Panc1 (cell line): ENCODE data around the gene MACROD2. TPM values are rescaled to one million over a fixed set of nuclear protein-coding genes. Genes with fewer than 3 reads are reported as not detected.

ENCODE experiments used
- ATAC-seq: fragments of 200-7000 bp; cut with Tn5 transposase; 2 replicates; pipeline ENCODE4 v1.9.1; 2020; ENCODE audit warnings: mild to moderate bottlenecking, moderate library complexity
- BruUV-seq: library from RNA; stranded (reverse); fragments of 400-500 nt; replicated peaks from 2 replicates; lab custom pipeline; 2021; lab: Mats Ljungman, UMichigan
- CTCF ChIA-PET: fragments of 300-600 bp; sonication (Branson Sonifier 250); formaldehyde crosslinking; loops from one replicate; lab custom pipeline; 2022; ENCODE audit warnings: antibody characterized with exemption; lab: Charles Lee
- POLR2A ChIA-PET: fragments of 300-600 bp; sonication (Branson Sonifier 250); formaldehyde crosslinking; loops from one replicate; lab custom pipeline; 2022; ENCODE audit warnings: antibody characterized with exemption; lab: Charles Lee
- DNase-seq: peaks from one replicate; pipeline ENCODE4 v3.0.0-alpha.2; 2010; ENCODE audit warnings: low read depth, low spot score
- H3K27ac ChIP-seq: 2 replicates; pipeline ENCODE4 v1.5.1; 2011; ENCODE audit warnings: mild to moderate bottlenecking, low read length, inconsistent platforms
- H3K27me3 ChIP-seq: fragments of 200-500 bp; sonication (Bioruptor generic); 2 replicates; pipeline ENCODE4 v1.6.0; 2014; ENCODE audit warnings: low read length, inconsistent platforms; ENCODE audit not compliant: control insufficient read depth, insufficient read depth
- H3K36me3 ChIP-seq: fragments of 200-500 bp; sonication (Bioruptor generic); 2 replicates; pipeline ENCODE4 v1.5.1; 2014; ENCODE audit warnings: inconsistent platforms, mild to moderate bottlenecking, low read length, moderate library complexity; ENCODE audit not compliant: control insufficient read depth, insufficient read depth
- H3K4me1 ChIP-seq: 2 replicates; pipeline ENCODE4 v1.5.1; 2011; ENCODE audit warnings: inconsistent platforms, mild to moderate bottlenecking, low read length, moderate library complexity; ENCODE audit not compliant: control insufficient read depth, insufficient read depth
- H3K4me3 ChIP-seq, 2 experiments: 2 replicates each; pipeline ENCODE4 v1.5.1; 2011 to 2012; ENCODE audit warnings: low read depth in 2 of 2, low read length in 2 of 2, mild to moderate bottlenecking in 2 of 2, inconsistent platforms in 1 of 2, moderate library complexity in 1 of 2
- H3K9me3 ChIP-seq: fragments of 200-500 bp; sonication (Bioruptor generic); 2 replicates; pipeline ENCODE4 v1.5.1; 2014; ENCODE audit warnings: low read depth, mild to moderate bottlenecking, inconsistent platforms, low read length, moderate library complexity; ENCODE audit not compliant: control insufficient read depth, insufficient read depth
- POLR2AphosphoS5 ChIP-seq: IDR thresholded peaks from 2 replicates; pipeline ENCODE4 v1.6.1; 2012; ENCODE audit warnings: mild to moderate bottlenecking, low read depth, low read length, moderate library complexity
- SIN3A ChIP-seq: IDR thresholded peaks from 2 replicates; pipeline ENCODE4 v1.6.1; 2012; ENCODE audit warnings: low read depth, mild to moderate bottlenecking, low read length, moderate library complexity, borderline replicate concordance; ENCODE audit not compliant: insufficient read depth
- TCF7L2 ChIP-seq: IDR thresholded peaks from 2 replicates; pipeline ENCODE4 v1.6.1; 2011; ENCODE audit warnings: mild to moderate bottlenecking, low read depth, low read length, inconsistent platforms
- in situ Hi-C: cut with HindIII; loops from 2 replicates; pipeline ENCODE4 v1.10.0; 2016; ENCODE audit warnings: low sequenced_read_pairs, low pct_unique_long_range_greater_than_20kb
- intact Hi-C: fragments of 100-400 bp; cut with micrococcal nuclease; formaldehyde crosslinking; loops from one replicate; pipeline ENCODE4 v1.10.0; 2022; ENCODE audit not compliant: unreplicated experiment
- total RNA-seq: library from RNA; stranded (reverse); gene quantifications from one replicate; pipeline ENCODE4 v1.2.1, GENCODE V29; 2021; ENCODE audit not compliant: unreplicated experiment
- TF ChIP-seq, protein P1 (sequence below): fragments of 450-650 bp; IDR thresholded peaks from 2 replicates; pipeline ENCODE4 v1.5.1; 2017; ENCODE audit warnings: mild to moderate bottlenecking
- TF ChIP-seq, protein P2 (sequence below), 2 experiments: IDR thresholded peaks; 2 replicates each; pipeline ENCODE4 v1.6.1; 2011 to 2012; ENCODE audit warnings: low read depth in 2 of 2, control low read depth in 1 of 2, low read length in 1 of 2, mild to moderate bottlenecking in 1 of 2, moderate library complexity in 1 of 2; ENCODE audit not compliant: insufficient read depth in 1 of 2

The MACROD2 gene
- total RNA-seq, 1 experiment from 2014 or later: 1.2 TPM

DNA sequence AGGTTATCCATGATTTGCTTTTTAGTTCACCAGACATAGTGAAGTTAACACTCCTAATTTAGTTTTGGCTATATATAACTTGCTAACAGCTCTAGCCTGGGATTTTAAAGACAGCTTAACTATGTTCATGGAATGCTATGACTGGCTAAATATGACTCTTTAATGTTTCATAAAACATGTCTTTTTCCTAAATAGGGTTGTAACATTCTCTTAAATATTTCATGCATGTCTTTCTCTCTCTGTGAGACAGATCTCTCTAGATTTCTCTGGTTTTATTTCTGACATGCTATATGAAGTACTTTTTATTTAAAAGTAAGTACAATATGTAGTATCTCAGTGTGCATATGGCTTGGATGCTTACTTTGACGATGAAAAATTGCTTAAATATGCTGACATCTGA, 35.7 kb downstream of the MACROD2 start:
- DNase-seq: no peak
- POLR2A ChIA-PET: no interaction called here
- Histone ChIP-seq H3K4me3 (no peak overlapping the region), H3K4me1 (no peaks in the 10 kb centered on the region), H3K36me3 (no peaks in the 10 kb centered on the region), H3K9me3 (no peaks in the 10 kb centered on the region), H3K27ac (no peak overlapping the region), H3K27me3 (no peaks in the 10 kb centered on the region)
- intact Hi-C loops (no loop called here), in situ Hi-C loops (no loop called here)
- CTCF ChIA-PET: no interaction called here
- TF ChIP-seq POLR2AphosphoS5 (no peak), TCF7L2 (no peak), SIN3A (no peak)
- TF ChIP-seq, protein P1, sequence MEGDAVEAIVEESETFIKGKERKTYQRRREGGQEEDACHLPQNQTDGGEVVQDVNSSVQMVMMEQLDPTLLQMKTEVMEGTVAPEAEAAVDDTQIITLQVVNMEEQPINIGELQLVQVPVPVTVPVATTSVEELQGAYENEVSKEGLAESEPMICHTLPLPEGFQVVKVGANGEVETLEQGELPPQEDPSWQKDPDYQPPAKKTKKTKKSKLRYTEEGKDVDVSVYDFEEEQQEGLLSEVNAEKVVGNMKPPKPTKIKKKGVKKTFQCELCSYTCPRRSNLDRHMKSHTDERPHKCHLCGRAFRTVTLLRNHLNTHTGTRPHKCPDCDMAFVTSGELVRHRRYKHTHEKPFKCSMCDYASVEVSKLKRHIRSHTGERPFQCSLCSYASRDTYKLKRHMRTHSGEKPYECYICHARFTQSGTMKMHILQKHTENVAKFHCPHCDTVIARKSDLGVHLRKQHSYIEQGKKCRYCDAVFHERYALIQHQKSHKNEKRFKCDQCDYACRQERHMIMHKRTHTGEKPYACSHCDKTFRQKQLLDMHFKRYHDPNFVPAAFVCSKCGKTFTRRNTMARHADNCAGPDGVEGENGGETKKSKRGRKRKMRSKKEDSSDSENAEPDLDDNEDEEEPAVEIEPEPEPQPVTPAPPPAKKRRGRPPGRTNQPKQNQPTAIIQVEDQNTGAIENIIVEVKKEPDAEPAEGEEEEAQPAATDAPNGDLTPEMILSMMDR: no peak
- TF ChIP-seq, protein P2, sequence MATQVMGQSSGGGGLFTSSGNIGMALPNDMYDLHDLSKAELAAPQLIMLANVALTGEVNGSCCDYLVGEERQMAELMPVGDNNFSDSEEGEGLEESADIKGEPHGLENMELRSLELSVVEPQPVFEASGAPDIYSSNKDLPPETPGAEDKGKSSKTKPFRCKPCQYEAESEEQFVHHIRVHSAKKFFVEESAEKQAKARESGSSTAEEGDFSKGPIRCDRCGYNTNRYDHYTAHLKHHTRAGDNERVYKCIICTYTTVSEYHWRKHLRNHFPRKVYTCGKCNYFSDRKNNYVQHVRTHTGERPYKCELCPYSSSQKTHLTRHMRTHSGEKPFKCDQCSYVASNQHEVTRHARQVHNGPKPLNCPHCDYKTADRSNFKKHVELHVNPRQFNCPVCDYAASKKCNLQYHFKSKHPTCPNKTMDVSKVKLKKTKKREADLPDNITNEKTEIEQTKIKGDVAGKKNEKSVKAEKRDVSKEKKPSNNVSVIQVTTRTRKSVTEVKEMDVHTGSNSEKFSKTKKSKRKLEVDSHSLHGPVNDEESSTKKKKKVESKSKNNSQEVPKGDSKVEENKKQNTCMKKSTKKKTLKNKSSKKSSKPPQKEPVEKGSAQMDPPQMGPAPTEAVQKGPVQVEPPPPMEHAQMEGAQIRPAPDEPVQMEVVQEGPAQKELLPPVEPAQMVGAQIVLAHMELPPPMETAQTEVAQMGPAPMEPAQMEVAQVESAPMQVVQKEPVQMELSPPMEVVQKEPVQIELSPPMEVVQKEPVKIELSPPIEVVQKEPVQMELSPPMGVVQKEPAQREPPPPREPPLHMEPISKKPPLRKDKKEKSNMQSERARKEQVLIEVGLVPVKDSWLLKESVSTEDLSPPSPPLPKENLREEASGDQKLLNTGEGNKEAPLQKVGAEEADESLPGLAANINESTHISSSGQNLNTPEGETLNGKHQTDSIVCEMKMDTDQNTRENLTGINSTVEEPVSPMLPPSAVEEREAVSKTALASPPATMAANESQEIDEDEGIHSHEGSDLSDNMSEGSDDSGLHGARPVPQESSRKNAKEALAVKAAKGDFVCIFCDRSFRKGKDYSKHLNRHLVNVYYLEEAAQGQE (IDR thresholded peaks at IDR 0.05; ENCODE audit: insufficient read depth in 1 of 2, low read depth in 2 of 2, low read length in 1 of 2): no peak
- ATAC-seq: no peak
- BruUV-seq: no TSS peak

GRCh38 chr20:14033310-14033709, 38.0 kb downstream of the MACROD2 start:
- Histone ChIP-seq H3K27ac (no peak overlapping the region), H3K4me1 (no peaks in the 10 kb centered on the region), H3K4me3 (no peak overlapping the region), H3K27me3 (no peaks in the 10 kb centered on the region), H3K36me3 (no peaks in the 10 kb centered on the region), H3K9me3 (no peaks in the 10 kb centered on the region)
- TF ChIP-seq, protein P1: no peak
- TF ChIP-seq SIN3A (no peak), TCF7L2 (no peak), POLR2AphosphoS5 (no peak)
- TF ChIP-seq, protein P2 (IDR thresholded peaks at IDR 0.05; ENCODE audit: insufficient read depth in 1 of 2, low read depth in 2 of 2, low read length in 1 of 2): no peak
- ChIA-PET CTCF (no interaction called here), POLR2A (no interaction called here)
- no TSS peak for BruUV-seq
- no peak for ATAC-seq
- no peak for DNase-seq
- intact Hi-C loops (no loop called here), in situ Hi-C loops (no loop called here)
